ENCODE measurements around the gene SMIM44. TPM values are rescaled to one million over a fixed set of nuclear protein-coding genes. Genes with fewer than 3 reads are reported as not detected.
"Not testable (repeated sequence)": the region's sequence is repeated elsewhere in the genome, so short reads cannot be mapped to it uniquely, and the experiment has no call there.

SMIM44 gene
- total RNA-seq, 1 donor from 2014 or later: not detected

DNA sequence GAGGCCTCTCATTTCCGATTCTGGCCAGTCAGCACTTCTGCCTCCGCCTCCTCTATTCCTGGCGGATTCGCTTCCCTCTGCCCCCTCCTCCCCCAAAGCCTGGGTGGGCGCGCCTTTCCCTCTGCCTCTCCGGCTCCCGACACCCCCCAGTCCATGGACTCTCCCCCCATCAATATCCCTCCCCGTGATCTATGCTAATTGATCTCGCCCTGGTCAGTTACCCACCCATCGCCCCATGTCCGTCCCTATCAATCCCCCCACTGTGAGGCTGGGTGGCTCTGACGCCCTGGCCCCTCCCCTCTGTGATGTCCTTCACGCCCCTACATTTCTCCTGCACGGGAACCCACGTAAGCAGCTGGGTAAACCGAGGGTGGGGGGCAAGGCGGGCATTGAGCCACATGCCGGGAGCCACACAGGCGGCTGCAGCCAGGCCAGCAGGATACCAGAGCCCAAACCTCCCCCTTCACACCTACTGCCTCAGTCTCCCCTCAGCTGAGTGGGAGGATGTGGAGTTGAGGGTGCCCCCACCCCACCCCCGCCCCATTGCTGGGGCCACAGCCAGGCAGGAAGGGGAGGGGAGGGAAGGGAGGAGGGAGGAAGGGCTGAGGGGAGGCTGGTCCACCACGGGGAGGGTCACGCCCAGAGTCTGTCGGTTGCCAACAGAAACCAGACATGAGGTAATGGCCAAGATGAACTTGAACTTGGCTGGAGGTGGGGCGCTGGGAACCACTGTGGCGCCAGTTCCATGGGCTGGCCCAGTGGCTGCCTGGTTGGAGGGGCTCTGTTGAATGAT, 24.0 kb downstream of the SMIM44 start:
- no peak for DNase-seq (ENCODE audit: low spot score)

DNA sequence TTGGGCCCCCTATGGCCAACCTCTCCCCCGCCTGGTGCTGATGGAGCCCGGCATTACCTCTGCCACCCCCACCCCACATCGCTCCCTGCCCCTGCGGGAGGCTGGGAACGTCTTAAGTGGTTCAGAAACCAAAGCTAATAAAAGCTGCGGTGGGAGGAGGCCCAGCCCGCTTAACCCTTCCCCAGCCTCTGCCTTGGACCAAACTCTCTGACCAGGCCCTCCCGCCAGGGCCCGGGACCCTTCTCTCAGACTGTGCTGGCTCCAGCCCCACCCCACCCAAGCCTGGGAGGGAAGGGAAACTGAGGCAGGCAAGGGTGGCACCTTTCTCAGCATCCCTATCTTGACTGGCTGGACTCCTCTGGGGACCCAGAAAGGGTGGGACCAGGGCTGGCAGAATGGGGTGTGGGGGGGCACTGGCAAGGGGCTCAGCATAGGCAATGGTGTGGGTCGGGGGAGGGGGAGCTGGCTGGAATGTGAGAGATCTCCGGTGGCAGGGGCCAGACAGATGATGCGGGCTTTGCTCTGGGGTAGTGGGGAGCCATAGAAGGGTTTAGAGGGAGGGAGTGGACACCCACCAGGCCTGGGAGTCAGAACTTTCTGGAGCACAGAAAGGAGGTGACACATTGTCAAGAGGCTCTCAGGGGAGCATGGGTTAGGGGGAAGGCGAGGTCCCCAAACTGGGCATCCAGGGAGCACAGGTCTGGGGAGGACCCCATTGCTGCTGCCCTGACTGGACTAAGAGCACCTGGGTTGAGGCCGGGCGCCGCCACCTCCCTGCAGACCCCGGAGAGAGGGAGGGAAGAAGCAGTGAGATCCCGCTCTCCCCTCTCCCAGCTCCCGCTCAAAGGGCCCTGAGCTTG, 24.8 kb downstream of the SMIM44 start:
- no peak for DNase-seq (ENCODE audit: low spot score)

DNA sequence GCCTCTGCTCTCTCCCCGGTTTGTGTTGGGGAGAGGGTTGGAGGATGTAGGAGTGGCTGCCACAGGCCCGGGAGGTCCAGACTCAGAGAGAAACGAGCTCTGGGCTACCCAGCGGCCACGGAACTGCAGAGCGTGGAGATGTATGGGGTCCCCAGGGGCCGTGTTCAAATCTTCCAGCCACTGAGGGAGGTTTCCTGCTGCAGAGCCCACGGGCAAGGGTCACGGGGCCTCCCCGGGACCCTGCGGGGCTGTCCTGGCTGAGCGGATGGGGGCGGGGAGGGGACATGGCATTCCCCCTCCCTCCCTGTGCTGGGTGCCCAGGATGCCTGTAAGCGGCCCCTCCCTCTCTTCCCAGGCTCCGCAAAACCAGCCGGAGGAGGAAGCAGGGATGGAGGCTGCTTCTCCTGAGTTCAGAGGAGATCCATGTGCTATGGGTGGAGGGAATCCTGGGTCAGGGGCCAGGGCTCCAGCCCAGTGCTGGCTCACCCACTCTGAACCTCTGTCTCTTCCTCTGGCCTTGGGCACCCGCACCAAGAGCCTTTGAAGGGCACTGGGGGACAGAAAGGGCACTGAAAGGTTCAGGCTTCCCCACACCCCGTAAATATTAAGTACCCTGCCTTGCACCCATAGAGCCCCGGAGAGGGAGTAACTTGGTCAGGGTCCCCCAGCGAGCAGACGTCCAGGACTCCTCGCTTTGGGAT, 25.6 kb downstream of the SMIM44 start:
- DNase-seq (ENCODE audit: low spot score): no peak

DNA sequence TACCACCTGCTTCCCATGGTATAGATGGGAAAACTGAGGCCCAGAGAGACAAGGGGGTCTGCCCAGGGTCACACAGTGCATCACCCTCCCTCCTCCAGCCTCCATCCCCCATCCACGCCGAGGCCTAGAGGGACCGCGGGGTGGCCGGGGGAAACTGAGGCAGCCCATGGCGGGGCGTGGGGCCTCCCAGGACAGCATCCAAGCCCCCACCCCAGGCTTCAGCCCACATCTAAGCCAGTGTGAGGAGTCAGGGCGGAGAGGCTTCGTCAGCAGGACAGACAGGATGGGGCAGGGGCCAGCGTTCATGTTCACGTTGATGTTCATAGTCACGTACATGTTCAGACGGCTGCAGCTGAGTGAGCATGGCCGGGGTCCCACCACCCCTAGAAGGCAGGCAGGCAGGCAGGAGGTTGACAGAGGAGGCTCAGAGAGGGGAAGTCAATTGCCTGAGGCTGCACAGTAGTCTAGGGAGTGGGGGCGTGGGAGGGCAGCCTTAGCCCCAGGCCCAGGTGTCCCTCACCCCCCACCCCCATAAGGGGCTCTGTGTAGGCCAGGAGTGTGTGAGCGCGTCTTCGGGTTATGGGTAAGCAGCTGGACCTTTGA, 26.2 kb downstream of the SMIM44 start:
- DNase-seq (ENCODE audit: low spot score): no peak

DNA sequence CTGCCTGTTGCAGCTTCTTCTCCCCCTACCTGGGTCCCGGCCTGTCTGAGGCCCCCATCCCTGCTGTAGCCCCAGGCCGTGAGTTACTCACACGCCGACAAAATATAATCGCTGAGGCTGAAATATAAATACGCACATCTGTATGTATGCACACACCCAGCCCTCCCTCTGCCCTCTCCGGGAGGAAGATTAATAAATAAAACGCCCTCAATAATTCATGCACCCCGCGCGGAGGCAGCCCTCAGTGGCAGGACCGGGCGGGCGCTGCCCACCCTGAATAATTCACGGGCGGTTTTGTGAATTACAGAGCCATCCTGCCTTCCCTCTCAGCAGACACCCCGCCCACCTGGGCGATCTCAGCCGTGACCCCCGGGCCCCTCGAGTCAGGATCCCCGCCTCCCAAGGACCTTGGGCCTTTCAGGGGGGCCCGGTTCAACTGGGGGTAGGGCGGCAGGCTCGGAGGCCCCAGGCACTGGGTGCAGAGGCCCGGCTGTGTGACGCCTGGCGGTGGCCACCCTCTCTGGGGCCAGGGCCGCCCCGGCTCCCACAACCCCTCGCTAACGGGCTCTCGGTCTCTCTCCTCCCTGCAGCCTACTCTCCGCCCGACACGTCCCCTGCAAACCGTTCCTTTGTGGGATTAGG, 27.2 kb downstream of the SMIM44 start:
- DNase-seq (ENCODE audit: low spot score): no peak

DNA sequence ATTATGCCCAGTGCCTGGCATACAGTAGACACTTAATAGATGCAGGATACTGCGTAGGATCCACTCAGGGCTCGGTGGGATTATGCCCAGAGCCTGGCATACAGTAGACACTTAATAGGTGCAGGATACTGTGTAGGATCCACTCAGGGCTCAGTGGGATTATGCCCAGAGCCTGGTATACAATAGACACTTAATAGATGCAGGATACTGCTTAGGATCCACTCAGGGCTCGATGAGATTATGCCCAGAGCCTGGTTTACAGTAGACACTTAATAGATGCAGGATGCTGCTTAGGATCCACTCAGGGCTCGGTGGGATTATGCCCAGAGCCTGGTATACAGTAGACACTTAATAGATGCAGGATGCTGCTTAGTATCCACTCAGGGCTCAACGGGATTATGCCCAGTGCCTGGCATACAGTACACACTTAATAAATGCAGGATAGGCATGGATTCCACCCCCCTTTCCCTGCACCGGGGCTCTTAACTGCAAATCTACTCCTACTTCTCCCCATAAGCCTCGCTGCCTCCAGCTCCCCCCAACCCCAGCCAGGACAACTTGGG, 27.8 kb downstream of the SMIM44 start:
- no peak for DNase-seq (ENCODE audit: low spot score)

DNA sequence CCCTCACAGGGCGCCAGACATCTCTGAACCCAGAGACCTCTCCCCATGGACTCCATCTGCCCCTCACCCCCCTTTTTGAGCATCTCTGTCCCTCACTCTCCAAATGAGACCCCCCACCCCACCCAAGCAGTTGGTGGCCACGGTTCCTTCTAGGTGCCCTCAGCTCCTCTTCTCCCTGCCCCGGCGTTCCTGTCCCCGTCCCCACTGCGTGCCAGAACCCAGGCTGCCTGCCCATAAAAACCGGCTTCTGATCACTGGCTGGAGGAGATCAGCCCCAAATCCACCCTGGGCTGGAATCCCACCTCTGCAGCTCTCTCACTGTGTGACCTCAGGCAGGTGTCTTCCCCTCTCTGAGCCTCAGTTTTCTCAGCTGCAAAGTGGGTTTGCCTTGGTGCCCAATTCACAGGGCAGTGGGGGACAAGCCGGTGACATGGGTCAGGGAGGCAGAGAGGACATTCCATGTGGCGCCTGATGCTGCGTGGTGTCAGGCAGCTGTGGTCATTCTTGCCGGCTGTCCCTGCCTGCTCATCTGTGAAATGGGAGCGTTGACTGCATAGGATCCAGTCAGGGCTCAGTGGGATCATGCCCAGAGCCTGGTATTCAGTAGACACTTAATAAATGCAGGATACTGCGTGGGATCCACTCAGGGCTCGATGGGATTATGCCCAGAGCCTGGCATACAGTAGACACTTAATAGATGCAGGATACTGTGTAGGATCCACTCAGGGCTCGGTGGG, 28.4 kb downstream of the SMIM44 start:
- DNase-seq (ENCODE audit: low spot score): no peak

DNA sequence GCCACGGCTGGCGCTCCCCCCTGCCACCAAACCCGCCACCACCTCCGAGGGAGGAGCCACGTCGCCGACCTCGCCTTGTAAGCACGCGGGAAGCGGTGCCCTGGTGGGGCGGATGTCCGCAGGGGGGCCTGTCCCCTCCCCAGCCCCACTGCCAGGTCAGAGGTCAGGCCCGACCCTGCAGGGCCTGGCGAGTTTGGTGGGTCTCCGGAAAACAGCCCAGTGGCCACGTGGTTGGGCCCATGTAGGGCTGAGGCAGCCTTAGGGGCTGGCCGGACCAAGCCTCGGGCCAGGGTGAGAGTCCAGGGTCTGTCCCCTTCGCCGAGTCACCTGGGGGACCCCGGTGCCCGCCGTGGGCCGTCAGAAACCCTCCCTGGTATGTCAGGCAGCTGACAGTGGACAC, 29.4 kb downstream of the SMIM44 start:
- DNase-seq (ENCODE audit: low spot score): no peak

DNA sequence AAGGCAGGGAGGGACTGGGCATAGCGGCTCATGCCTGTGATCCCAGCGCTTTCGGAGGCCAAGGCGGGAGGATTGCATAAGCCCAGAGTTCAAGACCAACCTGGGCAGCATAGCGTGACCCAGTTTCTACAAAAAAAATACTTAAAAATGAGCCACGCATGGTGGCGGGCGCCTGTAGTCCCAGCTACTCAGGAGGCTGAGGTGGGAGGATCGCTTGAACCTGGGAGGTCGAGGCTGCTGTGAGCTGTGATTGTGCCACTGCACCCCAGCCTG, 30.4 kb downstream of the SMIM44 start:
- not testable (repeated sequence) for DNase-seq (ENCODE audit: low spot score)

DNA sequence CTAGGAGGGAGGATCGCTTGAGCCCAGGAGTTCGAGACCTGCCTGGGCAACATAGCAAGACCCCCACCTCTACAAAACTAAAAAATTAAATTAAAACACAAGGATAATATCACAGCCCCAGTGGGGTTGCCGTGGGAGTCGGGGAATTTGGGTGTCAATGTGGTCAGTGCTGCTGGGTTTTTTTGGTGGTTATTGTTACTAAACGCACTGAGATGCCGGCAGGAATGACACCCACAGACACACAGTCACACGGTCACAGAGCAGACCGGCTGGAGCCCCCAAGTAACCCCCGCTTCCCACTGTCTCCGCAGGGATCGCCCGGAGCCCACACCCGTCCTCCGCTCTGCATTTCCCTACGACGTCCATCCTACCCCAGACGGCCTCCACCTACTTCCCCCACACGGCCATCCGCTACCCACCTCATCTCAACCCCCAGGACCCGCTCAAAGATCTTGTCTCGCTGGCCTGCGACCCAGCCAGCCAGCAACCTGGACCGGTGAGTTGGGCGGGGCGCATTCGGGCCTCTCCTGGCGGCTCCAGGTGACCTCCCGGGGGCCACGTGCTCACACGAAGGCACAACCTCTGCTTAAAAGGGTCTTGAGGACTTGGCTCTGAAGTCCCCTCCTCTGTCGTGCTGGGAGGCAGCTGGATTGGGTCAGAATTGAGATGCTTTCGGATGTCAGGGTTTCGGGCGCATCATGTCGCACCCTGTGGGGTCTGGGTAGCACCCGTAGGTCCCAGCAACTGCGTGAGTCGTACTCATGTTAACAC, 30.9 kb downstream of the SMIM44 start:
- no peak for DNase-seq (ENCODE audit: low spot score)

DNA sequence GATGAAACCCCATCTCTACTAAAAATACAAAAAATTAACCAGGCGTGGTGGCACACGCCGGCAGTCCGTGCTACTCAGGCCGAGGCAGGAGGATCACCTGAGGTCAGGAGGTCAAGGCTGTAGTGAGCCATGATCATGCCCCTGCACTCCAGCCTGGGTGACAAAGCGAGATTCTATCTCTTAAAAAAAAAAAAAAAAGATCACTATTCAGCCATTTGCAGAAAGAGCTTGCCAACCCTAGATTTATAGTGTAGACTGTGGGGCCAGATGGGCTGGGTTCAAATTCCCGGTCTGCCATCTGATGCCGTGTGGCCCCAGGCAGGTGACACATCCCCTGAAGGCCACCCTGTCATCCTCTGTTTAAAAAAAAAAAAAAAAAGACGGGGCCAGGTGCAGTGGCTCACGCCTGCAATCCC, 31.8 kb downstream of the SMIM44 start:
- DNase-seq (ENCODE audit: low spot score): no peak

DNA sequence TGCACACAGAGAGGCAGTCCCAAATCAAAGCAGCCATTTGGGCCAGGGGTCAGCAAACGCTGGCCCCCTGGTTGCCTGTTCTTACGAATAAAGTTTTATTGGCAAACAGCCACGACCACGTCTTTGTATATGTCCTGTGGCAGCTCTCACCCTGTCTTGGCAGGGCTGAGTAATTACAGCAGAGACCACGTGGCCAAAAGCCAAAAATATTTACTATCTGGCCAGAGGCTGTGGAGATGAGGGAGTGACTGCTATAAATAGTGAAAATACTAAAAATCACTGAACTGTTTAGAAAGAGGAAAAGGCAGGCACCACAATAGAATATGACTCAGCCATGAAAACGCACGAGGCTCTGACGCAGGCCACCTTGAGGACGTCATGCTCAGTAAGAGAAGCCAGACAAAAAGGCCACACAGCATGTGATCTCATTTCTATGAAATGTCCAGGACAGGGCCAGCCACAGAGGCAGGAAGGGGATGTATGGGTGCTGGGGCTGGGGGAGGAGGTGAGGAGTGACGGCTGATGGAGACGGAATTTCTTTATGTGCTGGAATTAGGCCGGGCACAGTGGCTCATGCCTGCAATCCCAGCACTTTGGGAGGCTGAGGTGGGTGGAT, 32.3 kb downstream of the SMIM44 start:
- no peak for DNase-seq (ENCODE audit: low spot score)

DNA sequence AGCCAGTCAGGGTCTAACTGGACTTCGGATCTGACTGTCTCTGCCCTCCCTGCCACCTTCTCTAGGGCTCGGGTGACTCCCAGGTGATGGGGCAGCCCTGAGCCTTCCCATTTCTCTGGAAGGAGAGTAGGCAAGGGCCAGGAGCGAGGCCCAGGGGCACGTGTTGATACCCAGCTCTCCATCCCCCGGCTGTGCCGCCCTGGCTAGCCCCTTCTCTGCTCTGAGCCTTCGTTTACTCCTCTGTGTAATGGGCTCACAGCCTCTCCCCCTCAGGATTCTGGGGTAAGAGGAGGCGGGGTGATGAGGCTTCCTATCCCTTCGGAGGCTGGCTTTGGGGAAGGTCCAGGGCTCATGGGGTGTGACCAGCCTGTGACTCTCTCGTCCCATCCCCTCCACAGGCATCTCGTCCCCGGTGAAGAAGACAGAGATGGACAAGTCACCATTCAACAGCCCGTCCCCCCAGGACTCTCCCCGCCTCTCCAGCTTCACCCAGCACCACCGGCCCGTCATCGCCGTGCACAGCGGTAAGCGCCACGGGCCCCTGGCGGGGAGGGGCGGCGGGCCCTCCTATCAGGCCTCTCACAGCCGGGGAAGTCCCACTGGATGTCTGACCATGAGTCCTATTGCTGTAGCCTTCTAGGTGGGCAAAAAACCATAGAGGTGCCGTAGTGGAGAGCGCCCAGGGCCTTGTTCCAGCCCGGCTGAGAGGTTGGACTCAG, 34.5 kb downstream of the SMIM44 start:
- DNase-seq (ENCODE audit: low spot score): no peak

DNA sequence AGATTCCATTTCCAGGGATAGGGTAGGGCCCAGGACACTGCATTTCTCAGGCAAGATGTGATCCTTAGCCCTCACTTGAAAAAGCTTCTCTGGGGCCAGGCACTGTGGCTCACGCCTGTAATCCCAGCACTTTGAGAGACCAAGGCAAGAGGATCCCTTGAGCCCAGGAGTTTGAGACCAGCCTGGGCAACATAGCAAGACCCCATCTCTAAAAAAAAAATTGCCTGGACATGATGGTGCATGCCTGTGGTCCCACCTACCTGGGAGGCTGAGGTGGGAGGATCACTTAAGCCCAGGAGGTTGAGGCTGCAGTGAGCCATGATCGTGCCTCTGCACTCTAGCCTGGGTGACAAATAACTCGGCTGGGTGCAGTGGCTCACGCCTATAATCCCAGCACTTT, 36.6 kb downstream of the SMIM44 start:
- DNase-seq (ENCODE audit: low spot score): not testable (repeated sequence)

DNA sequence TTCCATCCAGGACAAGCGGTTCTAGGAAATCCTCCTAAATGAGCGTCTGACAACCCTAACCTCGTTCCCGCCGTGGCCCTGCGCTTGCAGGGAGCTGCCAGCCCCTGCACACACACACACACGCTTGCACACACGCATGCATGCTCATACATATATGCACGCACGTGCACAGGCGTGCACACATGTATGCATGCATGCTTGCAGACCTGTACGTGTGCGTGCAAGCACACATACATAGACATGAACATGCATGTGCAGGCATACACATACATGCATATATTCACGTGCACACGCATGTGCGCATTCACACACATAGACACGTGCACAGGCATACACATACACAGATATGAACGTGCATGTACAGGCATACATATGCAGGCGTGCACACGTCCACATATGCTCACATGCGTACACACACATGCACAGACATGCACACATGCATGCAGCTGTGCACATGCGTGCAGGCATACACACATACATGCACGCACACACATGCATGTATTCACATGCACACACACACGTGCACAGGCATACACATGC, 38.5 kb downstream of the SMIM44 start:
- no peak for DNase-seq (ENCODE audit: low spot score)

DNA sequence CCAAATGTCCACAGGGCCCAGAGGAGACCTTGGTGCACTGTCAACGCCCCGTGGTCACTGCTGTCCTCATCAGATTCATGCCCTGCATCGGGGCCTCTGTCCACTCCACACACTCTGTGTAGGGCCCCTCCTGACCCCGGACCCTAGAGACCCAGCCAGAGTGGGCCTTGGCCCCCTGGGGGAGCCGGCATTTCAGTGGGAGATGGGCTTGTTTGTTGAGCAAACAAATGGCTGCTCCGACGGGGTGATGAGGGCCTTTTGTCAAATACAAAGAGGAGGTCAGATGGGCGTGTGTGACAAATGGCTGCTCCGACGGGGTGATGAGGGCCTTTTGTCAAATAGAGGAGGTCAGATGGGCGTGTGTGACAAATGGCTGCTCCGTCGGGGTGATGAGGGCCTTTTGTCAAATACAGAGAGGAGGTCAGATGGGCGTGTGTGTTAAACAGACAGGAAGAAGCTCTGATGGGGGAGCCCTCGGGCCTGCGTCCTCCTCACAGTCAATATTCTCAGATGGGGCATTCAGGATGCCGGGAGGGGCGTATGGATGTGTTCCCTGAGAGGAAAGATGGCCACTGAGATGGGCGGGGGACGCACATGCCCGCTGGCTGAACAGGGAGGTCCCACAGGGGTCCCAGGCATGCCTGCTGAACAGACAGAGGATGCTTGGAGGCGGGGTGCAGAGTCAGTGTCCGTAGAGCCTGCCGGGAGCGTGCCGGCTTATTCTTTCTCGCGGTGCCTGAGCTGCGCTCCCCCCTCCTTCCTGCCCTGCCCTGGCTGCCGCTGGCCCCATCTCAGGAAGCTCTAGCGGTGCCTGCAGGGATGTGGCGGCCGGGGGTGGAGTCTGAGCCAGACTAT, 39.2 kb downstream of the SMIM44 start:
- DNase-seq (ENCODE audit: low spot score): no peak

DNA sequence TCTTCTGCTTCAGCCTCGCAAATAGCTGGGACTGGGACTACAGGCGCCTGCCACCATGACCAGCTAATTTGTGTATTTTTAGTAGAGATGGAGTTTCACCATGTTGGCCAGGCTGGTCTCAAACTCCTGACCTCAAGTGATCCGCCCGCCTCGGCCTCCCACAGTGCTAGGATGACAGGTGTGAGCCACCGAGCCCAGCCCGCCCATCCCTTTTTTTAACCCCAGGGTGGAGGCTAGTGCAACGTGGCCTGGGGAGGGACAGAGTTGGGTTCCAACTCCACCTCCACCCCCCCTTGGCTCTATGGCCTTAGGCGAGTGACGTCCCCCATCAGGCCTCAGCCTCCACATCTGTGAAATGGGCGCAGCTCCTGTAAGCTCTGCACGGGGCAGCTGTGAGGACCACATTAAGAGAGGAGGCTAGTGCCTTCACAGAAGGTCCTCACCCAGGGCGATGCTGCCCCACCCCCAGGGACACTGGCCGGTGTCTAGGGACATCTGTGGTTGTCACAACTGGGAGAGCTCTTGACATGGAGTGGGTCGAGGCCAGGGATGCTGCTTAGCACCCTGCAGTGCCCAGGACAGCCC, 40.7 kb downstream of the SMIM44 start:
- DNase-seq (ENCODE audit: low spot score): no peak

Data from mesenteric fat pad (tissue), 1 donor.